ENCODE measurements around the gene PRDM16. TPM values are rescaled to one million over a fixed set of nuclear protein-coding genes. Genes with fewer than 3 reads are reported as not detected.

The PRDM16 gene
- polyA plus RNA-seq, 3 donors: not detected

DNA sequence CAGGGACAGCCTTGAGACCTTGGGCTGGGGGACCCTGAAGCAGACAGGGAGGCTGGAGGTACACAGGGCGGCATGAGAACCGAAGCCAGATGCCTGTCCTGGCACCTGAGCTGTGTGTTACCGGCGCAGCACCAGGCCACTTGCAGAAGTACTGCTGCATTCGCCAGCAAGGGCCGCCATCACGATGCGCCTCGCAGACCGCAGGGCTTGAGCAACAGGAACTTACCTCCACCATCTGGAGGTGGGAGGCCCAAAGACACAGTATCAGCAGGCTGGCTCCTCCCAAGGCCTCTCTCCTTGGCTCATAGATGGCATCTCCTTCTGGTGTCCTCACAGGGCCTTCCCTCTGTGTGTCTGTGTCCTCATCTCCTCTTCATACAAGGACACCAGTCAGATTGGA lies 90.1 kb downstream of the PRDM16 start:
- no peak overlapping the region for H3K4me3 Mint-ChIP-seq
- intact Hi-C loops (cut with micrococcal nuclease): no loop called here

GRCh38 chr1:3159996-3160395 lies 91.0 kb downstream of the PRDM16 start:
- no peaks in the 10 kb centered on the region for H3K9me3 ChIP-seq (replicated peaks in 1 of 2; ENCODE audit: control insufficient read depth in 1 of 2, insufficient read depth in 1 of 2, low read length in 2 of 2)
- 95% methylated on average over 8 of the region's 8 CpGs for WGBS (ENCODE audit: insufficient coverage)
- H3K27me3 Mint-ChIP-seq (ENCODE audit: low read depth in 3 of 3): peaks cover 45 to 58% (median 46%) of the 10 kb centered on the region in 3 donors
- H4K20me1 ChIP-seq (ENCODE audit: insufficient read depth, low read length): no peaks in the 10 kb centered on the region
- no peaks in the 10 kb centered on the region for H3K79me2 ChIP-seq (ENCODE audit: insufficient read depth, low read length)
- no peak overlapping the region for H3K4me2 ChIP-seq (replicated peaks; ENCODE audit: extremely low read depth, low read length, poor library complexity, severe bottlenecking)
- no peaks in the 10 kb centered on the region for H3K36me3 ChIP-seq (replicated peaks in 1 of 2; ENCODE audit: control insufficient read depth in 1 of 2, insufficient read depth in 2 of 2, low read length in 2 of 2)
- no peak overlapping the region for H3K27ac ChIP-seq (ENCODE audit: low read depth in 1 of 2, low read length in 2 of 2)
- H3K9me3 Mint-ChIP-seq: peaks cover 0 to 3% (median 0%) of the 10 kb centered on the region in 7 donors
- no peak overlapping the region for H3K4me3 Mint-ChIP-seq
- no peak overlapping the region for H3K9ac ChIP-seq (ENCODE audit: insufficient read depth, low read length, poor library complexity, severe bottlenecking)
- H3K27ac Mint-ChIP-seq: no peak overlapping the region
- no peak overlapping the region for H2AFZ ChIP-seq (ENCODE audit: insufficient read depth, low read depth, low read length, poor library complexity, severe bottlenecking)
- intact Hi-C loops (cut with micrococcal nuclease): no loop called here
- peaks cover 8 to 38% of the 10 kb centered on the region in 2 donors for H3K27me3 ChIP-seq (ENCODE audit: control insufficient read depth in 2 of 2, insufficient read depth in 2 of 2, low read length in 2 of 2)
- H3K4me3 ChIP-seq (replicated peaks in 1 of 3; ENCODE audit: low read depth in 2 of 3, low read length in 3 of 3): no peak overlapping the region
- DNase-seq: no peak
- H3K4me1 Mint-ChIP-seq: peaks cover 2% of the 10 kb centered on the region
- no peaks in the 10 kb centered on the region for H3K4me1 ChIP-seq (ENCODE audit: control insufficient read depth in 1 of 2, insufficient read depth in 2 of 2, low read length in 2 of 2)
- TF ChIP-seq CTCF (IDR thresholded peaks at IDR 0.05): no peak
- H3K36me3 Mint-ChIP-seq: no peaks in the 10 kb centered on the region

More for the DNA sequence above, 90.1 kb downstream of the PRDM16 start:
- peaks cover 2% of the 10 kb centered on the region for H3K4me1 Mint-ChIP-seq
- WGBS (ENCODE audit: insufficient coverage): 65% methylated on average over 8 of the region's 10 CpGs
- Histone ChIP-seq H3K9me3 (replicated peaks in 1 of 2; ENCODE audit: control insufficient read depth in 1 of 2, insufficient read depth in 1 of 2, low read length in 2 of 2) (no peaks in the 10 kb centered on the region), H3K79me2 (ENCODE audit: insufficient read depth, low read length) (no peaks in the 10 kb centered on the region), H3K36me3 (replicated peaks in 1 of 2; ENCODE audit: control insufficient read depth in 1 of 2, insufficient read depth in 2 of 2, low read length in 2 of 2) (no peaks in the 10 kb centered on the region), H2AFZ (ENCODE audit: insufficient read depth, low read depth, low read length, poor library complexity, severe bottlenecking) (no peak overlapping the region), H3K4me1 (ENCODE audit: control insufficient read depth in 1 of 2, insufficient read depth in 2 of 2, low read length in 2 of 2) (no peaks in the 10 kb centered on the region), H4K20me1 (ENCODE audit: insufficient read depth, low read length) (no peaks in the 10 kb centered on the region), H3K9ac (ENCODE audit: insufficient read depth, low read length, poor library complexity, severe bottlenecking) (no peak overlapping the region), H3K4me2 (replicated peaks; ENCODE audit: extremely low read depth, low read length, poor library complexity, severe bottlenecking) (no peak overlapping the region), H3K27me3 (ENCODE audit: control insufficient read depth in 2 of 2, insufficient read depth in 2 of 2, low read length in 2 of 2) (peaks cover 8 to 45% of the 10 kb centered on the region in 2 donors), H3K4me3 (replicated peaks in 1 of 3; ENCODE audit: low read depth in 2 of 3, low read length in 3 of 3) (no peak overlapping the region), H3K27ac (ENCODE audit: low read depth in 1 of 2, low read length in 2 of 2) (no peak overlapping the region)
- TF ChIP-seq CTCF (IDR thresholded peaks at IDR 0.05): no peak
- peaks cover 54 to 67% (median 54%) of the 10 kb centered on the region in 3 donors for H3K27me3 Mint-ChIP-seq (ENCODE audit: low read depth in 3 of 3)
- no peaks in the 10 kb centered on the region for H3K36me3 Mint-ChIP-seq
- peaks cover 0 to 3% (median 0%) of the 10 kb centered on the region in 7 donors for H3K9me3 Mint-ChIP-seq
- H3K27ac Mint-ChIP-seq: no peak overlapping the region
- no peak for DNase-seq

All from CD14-positive monocyte (primary cell).